Loucy (cell line): ENCODE measurements around the gene HPD.
A peak's percentile ranks its signal among the peaks of the same experiment; 100 is the strongest.

ENCODE experiments used
- H2AFZ ChIP-seq: fragments of 200-600 bp; sonication (generic); 2 replicates; pipeline ENCODE4 v1.6.0; 2016; ENCODE audit warnings: antibody characterized with exemption, mild to moderate bottlenecking, low read length, moderate library complexity
- H3F3A ChIP-seq: fragments of 200-600 bp; 2 replicates; pipeline ENCODE4 v1.6.0; 2016; ENCODE audit warnings: antibody characterized with exemption, low read depth, mild to moderate bottlenecking
- H3K27me3 ChIP-seq: fragments of 200-600 bp; sonication (generic); 2 replicates; pipeline ENCODE4 v1.6.1; 2014; ENCODE audit warnings: low read length, mild to moderate bottlenecking; ENCODE audit not compliant: insufficient read depth, poor library complexity, severe bottlenecking
- H3K36me3 ChIP-seq: fragments of 200-600 bp; sonication (generic); 2 replicates; pipeline ENCODE4 v1.6.1; 2016; ENCODE audit warnings: low read length; ENCODE audit not compliant: insufficient read depth
- H3K4me1 ChIP-seq: fragments of 200-600 bp; sonication (generic); 2 replicates; pipeline ENCODE4 v1.5.1; 2014; ENCODE audit warnings: low read length, mild to moderate bottlenecking; ENCODE audit not compliant: insufficient read depth, poor library complexity, severe bottlenecking
- H3K4me2 ChIP-seq: fragments of 200-600 bp; sonication (generic); 2 replicates; pipeline ENCODE4 v1.6.0; 2014; ENCODE audit warnings: antibody characterized with exemption, low read length, low read depth, mild to moderate bottlenecking; ENCODE audit not compliant: poor library complexity, severe bottlenecking
- H3K4me3 ChIP-seq: fragments of 200-600 bp; sonication (generic); 2 replicates; pipeline ENCODE4 v1.5.1; 2014; ENCODE audit warnings: low read length, mild to moderate bottlenecking, mixed read lengths; ENCODE audit not compliant: poor library complexity, severe bottlenecking
- H3K79me2 ChIP-seq: fragments of 200-600 bp; sonication (generic); 2 replicates; pipeline ENCODE4 v1.6.1; 2014; ENCODE audit warnings: low read length; ENCODE audit not compliant: insufficient read depth
- H3K9ac ChIP-seq: fragments of 200-600 bp; sonication (generic); 2 replicates; pipeline ENCODE4 v1.6.0; 2014; ENCODE audit warnings: mild to moderate bottlenecking, low read depth, low read length, moderate library complexity; ENCODE audit not compliant: poor library complexity, severe bottlenecking
- H3K9me2 ChIP-seq: fragments of 200-600 bp; sonication (generic); replicated peaks from 2 replicates; pipeline ENCODE4 v1.6.1; 2016; ENCODE audit warnings: low read depth, low read length, mixed read lengths
- H3K9me3 ChIP-seq: fragments of 200-600 bp; sonication (generic); 2 replicates; pipeline ENCODE4 v1.6.1; 2014; ENCODE audit warnings: mild to moderate bottlenecking, antibody characterized with exemption, low read length, low read depth; ENCODE audit not compliant: insufficient read depth
- H4K20me1 ChIP-seq: fragments of 200-600 bp; sonication (generic); 2 replicates; pipeline ENCODE4 v1.6.0; 2014; ENCODE audit warnings: antibody characterized with exemption, low read length, mild to moderate bottlenecking; ENCODE audit not compliant: insufficient read depth, poor library complexity, severe bottlenecking
- EZH2phosphoT487 ChIP-seq: fragments of 200-600 bp; IDR thresholded peaks from 2 replicates; pipeline ENCODE4 v1.6.1; 2018; ENCODE audit warnings: antibody characterized with exemption, mild to moderate bottlenecking, moderate library complexity, borderline replicate concordance
- TF ChIP-seq, protein P1 (sequence below): fragments of 200-600 bp; sonication (generic); conservative IDR thresholded peaks from 2 replicates; pipeline ENCODE4 v1.5.1; 2014; ENCODE audit warnings: mild to moderate bottlenecking, antibody characterized with exemption, low read length

HPD gene

GRCh38 chr12:121810234-121810817, 48.3 kb downstream of the HPD start:
- Histone ChIP-seq H4K20me1 (peaks cover 50% of the 10 kb centered on the region), H3K79me2 (peaks cover 94% of the 10 kb centered on the region), H3K27me3 (no peaks in the 10 kb centered on the region), H3K4me3 (peak overlapping the region; percentile 78), H3F3A (no peaks in the 10 kb centered on the region), H3K4me2 (peak overlapping the region; percentile 90), H2AFZ (no peak overlapping the region), H3K9me2 (no peaks in the 10 kb centered on the region), H3K36me3 (peaks cover 25% of the 10 kb centered on the region; the same call in 1 of the 2 replicates), H3K9me3 (no peaks in the 10 kb centered on the region), H3K9ac (no peak overlapping the region), H3K4me1 (peaks cover 52% of the 10 kb centered on the region)
- no peak for TF ChIP-seq EZH2phosphoT487
- TF ChIP-seq, protein P1, sequence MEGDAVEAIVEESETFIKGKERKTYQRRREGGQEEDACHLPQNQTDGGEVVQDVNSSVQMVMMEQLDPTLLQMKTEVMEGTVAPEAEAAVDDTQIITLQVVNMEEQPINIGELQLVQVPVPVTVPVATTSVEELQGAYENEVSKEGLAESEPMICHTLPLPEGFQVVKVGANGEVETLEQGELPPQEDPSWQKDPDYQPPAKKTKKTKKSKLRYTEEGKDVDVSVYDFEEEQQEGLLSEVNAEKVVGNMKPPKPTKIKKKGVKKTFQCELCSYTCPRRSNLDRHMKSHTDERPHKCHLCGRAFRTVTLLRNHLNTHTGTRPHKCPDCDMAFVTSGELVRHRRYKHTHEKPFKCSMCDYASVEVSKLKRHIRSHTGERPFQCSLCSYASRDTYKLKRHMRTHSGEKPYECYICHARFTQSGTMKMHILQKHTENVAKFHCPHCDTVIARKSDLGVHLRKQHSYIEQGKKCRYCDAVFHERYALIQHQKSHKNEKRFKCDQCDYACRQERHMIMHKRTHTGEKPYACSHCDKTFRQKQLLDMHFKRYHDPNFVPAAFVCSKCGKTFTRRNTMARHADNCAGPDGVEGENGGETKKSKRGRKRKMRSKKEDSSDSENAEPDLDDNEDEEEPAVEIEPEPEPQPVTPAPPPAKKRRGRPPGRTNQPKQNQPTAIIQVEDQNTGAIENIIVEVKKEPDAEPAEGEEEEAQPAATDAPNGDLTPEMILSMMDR, result no peak

- Histone ChIP-seq H3K4me3 (no peak overlapping the region), H3K79me2 (peaks cover 96% of the 10 kb centered on the region), H4K20me1 (peaks cover 56% of the 10 kb centered on the region), H3K27me3 (no peaks in the 10 kb centered on the region), H2AFZ (no peak overlapping the region), H3K9me2 (no peaks in the 10 kb centered on the region), H3F3A (no peaks in the 10 kb centered on the region), H3K4me2 (no peak overlapping the region), H3K9ac (no peak overlapping the region), H3K36me3 (peaks cover 19% of the 10 kb centered on the region; the same call in 1 of the 2 replicates), H3K9me3 (no peaks in the 10 kb centered on the region), H3K4me1 (peaks cover 52% of the 10 kb centered on the region)
- TF ChIP-seq, protein P1, result no peak
- no peak for TF ChIP-seq EZH2phosphoT487
These were observed 48.9 kb downstream of the HPD start for GRCh38 chr12:121809712-121810116.

DNA sequence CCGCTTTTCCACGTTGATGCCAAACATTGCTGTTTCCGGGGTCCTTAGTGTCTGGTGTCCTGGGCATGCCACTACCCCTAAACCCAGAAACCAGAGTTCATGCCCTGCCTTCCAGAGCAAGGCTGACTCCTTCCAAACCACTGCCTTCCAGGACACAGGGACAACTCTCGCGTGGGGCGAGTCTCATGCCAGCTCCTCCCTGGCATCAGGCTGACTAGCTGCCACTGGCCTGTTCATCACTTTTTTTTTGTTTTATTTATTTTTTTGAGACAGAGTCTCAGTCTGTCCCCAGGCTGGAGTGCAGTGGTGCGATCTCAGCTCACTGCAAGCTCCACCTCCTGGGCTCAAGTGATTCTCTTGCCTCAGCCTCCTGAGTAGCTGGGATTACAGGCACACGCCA, 50.0 kb downstream of the HPD start:
- Histone ChIP-seq H3K79me2 (peaks cover 93% of the 10 kb centered on the region), H3K27me3 (no peaks in the 10 kb centered on the region), H2AFZ (no peak overlapping the region), H3K9ac (no peak overlapping the region), H3K9me2 (no peaks in the 10 kb centered on the region), H3F3A (0 out of 2 replicates have a peak, but pooled peaks cover under 1% of the 10 kb centered on the region), H3K4me2 (no peak overlapping the region), H3K36me3 (peaks cover 17% of the 10 kb centered on the region; the same call in 1 of the 2 replicates), H3K4me1 (peaks cover 49% of the 10 kb centered on the region), H3K4me3 (no peak overlapping the region), H3K9me3 (no peaks in the 10 kb centered on the region), H4K20me1 (peaks cover 58% of the 10 kb centered on the region)
- no peak for TF ChIP-seq EZH2phosphoT487
- TF ChIP-seq, protein P1, result no peak
